ENCODE measurements around the gene RGS19.

RGS19 gene

GRCh38 chr20:64036346-64037198 lies 42.7 kb downstream of the RGS19 start:
- H3K27ac ChIP-seq = no peak overlapping the region

GRCh38 chr20:64035933-64036345 lies 43.4 kb downstream of the RGS19 start, which contains the start of gene C20orf204:
TSS of gene C20orf204 (plus strand) at chr20:64036182. CDS start at chr20:64036324, 142 bp downstream.
- no peak within 1 kb of the TSS for H3K27ac ChIP-seq

More at GRCh38 chr20:64036346-64037198, 42.7 kb downstream of the RGS19 start:
- TF ChIP-seq CTCF (IDR thresholded peaks at IDR 0.05) (no peak), ZFX (IDR thresholded peaks at IDR 0.05; ENCODE audit: borderline replicate concordance) (no peak)

GRCh38 chr20:64035066-64035932 lies 44.0 kb downstream of the RGS19 start:
- TF ChIP-seq CTCF (IDR thresholded peaks at IDR 0.05) = no peak
- no peak for TF ChIP-seq ZFX (IDR thresholded peaks at IDR 0.05; ENCODE audit: borderline replicate concordance)
- no peak overlapping the region for H3K27ac ChIP-seq

More at GRCh38 chr20:64035933-64036345, 43.4 kb downstream of the RGS19 start, which contains the start of gene C20orf204:
- TF ChIP-seq CTCF (IDR thresholded peaks at IDR 0.05) (no peak), ZFX (IDR thresholded peaks at IDR 0.05; ENCODE audit: borderline replicate concordance) (no peak)

- H3K27ac ChIP-seq = no peak overlapping the region
- TF ChIP-seq ZFX (IDR thresholded peaks at IDR 0.05; ENCODE audit: borderline replicate concordance) (no peak), CTCF (IDR thresholded peaks at IDR 0.05) (no peak)
These were observed 45.3 kb downstream of the RGS19 start for GRCh38 chr20:64033981-64034493.

- TF ChIP-seq ZFX (IDR thresholded peaks at IDR 0.05; ENCODE audit: borderline replicate concordance) = no peak
- no peak for TF ChIP-seq CTCF (IDR thresholded peaks at IDR 0.05)
- no peak overlapping the region for H3K27ac ChIP-seq
These were observed 46.4 kb downstream of the RGS19 start for GRCh38 chr20:64032706-64033624.

- no peak overlapping the region for H3K27ac ChIP-seq
- TF ChIP-seq ZFX (IDR thresholded peaks at IDR 0.05; ENCODE audit: borderline replicate concordance) (no peak), CTCF (IDR thresholded peaks at IDR 0.05) (no peak)
These were observed 47.5 kb downstream of the RGS19 start for GRCh38 chr20:64031822-64032314.
